SHP77 treated with DMSO at 0.1 percent for 48 hours (cell line): ENCODE measurements around the gene SOCS1.

ENCODE experiments used
- DNase-seq: peaks from one replicate; lab custom pipeline; 2025; lab: John Stamatoyannopoulos, UW

Gene SOCS1

DNA sequence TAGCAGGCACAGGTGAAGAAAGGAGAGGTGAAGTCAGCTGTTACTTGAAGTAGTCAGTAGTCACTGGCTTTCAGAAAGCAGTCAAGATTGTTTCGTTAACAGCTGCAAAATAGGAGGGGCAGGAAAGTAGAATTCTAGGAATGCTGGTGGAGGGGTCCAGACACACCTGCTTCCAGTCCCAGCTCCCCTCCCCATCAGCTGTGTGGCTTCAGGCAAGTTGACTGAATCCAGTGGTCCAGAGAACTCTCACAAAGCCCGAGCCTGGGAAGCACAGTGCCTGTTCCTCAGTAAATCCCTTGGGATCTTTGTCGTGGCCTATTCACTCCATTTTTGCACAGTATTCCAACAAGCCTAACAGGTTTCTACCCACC is 4.6 kb upstream of the SOCS1 start:
- DNase-seq = no peak

DNA sequence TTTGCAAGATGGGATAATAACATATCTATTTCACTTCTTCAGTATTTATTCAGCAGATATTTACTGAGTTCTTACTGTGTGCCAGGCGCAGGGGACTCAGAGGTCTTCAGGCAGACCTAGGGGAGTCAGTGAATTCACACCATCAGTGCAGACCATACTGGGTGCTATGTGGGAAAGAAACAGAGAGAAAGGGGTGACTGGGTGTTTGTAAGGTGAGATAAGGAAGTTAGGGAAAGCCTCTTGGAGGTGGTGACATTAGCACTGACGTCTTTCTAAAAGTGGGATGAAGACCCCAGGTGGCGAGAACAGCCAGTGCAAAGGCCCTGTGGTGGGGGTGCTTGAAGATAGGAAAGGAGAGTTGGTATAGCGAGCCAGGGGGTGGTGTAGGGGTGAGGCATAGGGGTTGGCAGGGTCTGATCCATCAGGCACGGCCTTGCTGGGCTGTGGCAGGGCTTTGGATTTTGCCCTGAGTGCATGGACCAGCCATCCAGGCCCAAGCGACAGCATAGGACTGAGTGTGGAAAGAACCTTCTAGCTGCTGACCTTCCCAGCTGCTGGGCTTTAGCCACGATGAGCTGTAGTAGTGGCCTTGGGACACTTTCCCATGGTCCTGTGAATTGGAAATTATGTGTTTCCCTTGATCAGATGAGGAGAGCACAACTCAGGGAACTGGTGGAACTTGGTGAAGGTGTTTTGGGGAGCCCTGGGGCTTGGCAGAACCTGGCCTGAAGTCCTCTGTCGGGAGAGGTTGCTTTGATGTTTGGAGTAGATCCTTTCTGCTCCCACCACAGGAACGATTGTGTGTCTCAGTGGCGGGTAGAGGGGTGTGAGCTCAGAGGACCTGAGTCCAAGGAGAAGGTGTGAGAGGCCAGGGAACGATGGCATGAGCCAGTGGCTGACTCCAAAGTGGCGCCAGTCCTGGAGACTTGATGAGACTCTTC is 3.9 kb upstream of the SOCS1 start:
- DNase-seq = no peak

DNA sequence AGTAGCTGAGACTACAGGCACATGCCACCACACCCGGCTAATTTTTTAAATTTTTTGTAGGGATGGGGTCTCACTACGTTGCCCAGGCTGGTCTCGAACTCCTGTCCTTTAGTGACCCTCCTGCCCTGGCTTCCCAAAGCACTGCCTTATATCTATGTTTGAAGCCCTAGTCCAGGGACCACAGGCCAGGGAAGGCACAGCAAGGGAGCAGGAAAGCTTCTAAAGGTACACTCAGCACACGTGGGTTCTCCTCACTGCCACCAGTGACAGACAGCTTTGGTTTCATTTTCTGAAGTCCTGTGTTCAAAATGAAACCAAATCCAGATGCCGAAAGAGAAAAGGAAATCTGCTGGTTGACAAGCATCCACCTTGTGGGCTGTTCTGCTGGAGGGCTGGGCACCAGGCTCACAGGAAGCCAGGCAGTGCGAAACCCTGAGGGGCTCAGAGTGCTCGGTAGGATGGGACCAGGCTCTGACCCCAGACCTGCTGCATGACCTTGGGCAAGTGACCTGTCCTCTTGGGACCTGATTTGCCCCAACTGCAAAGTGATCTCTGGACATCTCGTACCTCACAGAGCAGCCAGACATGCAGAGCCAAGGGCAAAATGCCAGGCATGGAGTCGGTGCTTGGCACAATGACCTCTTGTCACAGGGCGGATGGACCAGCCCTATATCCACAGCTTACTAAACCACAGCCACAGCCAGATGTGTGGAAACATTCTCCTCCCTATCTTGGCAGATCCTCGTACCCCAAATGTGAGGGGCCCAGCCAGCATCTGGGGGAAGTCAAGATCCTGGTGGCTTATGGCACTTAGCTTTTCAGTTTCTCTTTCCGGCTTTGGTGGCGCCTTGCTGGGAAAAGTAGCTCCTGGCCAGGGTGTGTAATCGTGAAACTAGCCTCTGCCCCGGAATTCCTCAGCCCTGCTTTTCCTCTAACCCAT is 2.8 kb upstream of the SOCS1 start:
- DNase-seq = no peak

DNA sequence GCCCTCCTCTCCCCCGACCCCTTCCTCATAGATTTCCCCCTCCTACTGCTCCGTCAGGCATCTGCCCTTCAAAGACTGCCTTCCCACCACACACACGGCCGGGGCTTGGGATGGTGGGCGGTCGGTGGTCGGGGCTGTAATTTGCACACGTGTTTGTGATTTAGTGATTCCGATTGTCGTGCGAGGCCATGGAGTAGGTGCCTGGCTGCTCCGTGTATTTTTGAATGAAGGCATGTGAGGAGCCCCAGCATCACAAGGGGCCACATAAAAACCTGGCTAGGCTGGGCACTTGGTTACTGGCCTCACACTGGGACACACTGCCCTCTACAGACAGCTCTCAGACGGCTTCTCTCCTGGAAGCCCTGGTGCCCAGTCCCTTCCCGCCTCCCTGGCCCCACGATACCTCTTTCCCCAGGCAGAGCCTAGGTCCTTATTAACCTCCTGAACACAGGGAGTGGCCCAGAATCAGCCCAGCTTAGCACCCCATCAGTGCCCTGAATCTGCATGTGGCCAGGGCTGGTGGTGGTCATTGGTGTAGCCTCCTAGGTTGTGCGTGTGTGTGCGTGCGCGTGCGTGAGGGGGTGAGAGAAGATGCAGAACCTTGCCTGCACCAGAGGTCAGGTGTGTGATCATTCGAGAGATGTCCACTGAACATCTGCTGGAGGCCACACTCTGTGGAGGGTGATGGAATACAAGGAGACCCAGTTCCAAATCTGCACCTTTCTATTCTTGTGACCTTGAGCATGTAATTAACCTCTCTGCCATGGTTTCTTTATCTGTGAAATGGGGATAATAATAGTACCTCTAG is 1.3 kb upstream of the SOCS1 start:
- DNase-seq = peak; percentile 73

DNA sequence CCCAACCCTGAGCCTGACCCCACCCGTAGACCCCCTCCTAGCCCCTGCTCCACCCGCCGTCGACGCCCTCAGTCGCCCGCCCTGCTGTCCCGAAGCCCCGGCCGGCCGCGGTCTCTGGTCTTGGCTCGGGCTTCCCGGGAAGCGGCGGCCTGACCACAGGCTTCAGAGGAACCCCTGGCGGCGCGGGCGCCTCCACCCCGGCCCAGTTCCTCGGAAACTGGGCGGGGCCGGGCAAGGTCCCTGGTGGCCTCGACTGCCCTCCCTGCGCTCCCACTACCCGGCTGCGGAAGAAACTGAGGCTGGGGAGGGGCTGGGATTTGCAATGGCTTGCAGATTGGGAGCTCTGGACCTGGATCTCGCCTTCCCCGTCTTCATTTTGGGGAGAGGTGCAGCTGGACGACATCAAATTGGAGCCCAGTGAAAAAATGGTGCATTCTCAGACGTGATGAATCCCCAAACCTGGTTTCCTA is 692 bp upstream of the SOCS1 start:
- DNase-seq = no peak

DNA sequence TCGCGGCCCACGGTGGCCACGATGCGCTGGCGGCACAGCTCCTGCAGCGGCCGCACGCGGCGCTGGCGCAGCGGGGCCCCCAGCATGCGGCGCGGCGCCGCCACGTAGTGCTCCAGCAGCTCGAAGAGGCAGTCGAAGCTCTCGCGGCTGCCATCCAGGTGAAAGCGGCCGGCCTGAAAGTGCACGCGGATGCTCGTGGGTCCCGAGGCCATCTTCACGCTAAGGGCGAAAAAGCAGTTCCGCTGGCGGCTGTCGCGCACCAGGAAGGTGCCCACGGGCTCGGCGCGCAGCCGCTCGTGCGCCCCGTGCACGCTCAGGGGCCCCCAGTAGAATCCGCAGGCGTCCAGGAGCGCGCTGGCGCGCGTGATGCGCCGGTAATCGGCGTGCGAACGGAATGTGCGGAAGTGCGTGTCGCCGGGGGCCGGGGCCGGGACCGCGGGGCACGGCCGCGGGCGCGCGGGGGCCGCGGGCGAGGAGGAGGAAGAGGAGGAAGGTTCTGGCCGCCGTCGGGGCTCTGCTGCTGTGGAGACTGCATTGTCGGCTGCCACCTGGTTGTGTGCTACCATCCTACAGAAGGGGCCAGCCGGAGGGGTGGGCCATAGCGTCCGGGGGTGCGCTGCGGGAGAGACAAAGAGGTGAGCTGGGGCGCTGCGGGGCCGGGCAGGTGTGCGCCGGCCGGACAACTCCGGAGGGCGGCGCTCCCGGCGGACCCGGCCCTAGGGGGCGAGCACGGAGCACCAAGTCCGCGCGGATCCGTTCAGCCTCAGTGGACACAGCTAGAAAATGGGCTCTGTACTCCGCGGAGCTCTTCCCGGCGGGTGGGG is 879 bp downstream of the SOCS1 start:
- no peak for DNase-seq

DNA sequence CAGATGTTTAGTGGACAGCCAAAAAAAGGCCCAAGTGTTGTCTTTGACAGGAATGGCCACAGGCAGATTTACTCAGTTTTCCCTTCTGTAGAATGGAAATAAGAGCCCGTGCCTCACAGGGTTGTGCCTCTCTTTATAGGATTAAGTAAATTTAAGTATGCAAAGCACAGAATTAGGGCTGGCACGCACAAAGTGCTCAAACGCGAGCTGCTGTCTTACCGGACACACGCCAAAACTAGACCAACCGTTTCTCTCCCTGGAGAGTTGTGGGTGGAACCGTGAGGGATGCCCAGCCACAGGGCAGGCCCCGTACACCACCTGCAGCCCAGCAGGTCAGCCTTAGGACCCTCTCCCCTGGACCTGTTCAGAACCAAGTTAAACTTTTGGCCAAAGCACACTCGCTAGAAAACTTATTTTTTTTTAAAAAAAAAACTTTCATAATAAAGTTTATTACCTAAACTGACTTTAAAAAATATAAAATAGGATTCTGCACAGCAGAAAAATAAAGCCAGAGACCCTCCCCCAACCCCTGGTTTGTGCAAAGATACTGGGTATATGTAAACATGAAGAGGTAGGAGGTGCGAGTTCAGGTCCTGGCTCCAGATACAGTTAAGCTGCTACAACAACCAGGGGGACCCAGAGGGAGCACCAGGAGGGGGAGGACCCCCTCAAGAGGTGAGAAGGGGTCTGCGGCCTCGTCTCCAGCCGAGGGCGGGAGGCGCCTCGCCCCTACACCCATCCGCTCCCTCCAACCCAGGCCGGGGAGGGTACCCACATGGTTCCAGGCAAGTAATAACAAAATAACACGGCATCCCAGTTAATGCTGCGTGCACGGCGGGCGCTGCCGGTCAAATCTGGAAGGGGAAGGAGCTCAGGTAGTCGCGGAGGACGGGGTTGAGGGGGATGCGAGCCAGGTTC is 1.8 kb downstream of the SOCS1 start:
- DNase-seq = no peak

DNA sequence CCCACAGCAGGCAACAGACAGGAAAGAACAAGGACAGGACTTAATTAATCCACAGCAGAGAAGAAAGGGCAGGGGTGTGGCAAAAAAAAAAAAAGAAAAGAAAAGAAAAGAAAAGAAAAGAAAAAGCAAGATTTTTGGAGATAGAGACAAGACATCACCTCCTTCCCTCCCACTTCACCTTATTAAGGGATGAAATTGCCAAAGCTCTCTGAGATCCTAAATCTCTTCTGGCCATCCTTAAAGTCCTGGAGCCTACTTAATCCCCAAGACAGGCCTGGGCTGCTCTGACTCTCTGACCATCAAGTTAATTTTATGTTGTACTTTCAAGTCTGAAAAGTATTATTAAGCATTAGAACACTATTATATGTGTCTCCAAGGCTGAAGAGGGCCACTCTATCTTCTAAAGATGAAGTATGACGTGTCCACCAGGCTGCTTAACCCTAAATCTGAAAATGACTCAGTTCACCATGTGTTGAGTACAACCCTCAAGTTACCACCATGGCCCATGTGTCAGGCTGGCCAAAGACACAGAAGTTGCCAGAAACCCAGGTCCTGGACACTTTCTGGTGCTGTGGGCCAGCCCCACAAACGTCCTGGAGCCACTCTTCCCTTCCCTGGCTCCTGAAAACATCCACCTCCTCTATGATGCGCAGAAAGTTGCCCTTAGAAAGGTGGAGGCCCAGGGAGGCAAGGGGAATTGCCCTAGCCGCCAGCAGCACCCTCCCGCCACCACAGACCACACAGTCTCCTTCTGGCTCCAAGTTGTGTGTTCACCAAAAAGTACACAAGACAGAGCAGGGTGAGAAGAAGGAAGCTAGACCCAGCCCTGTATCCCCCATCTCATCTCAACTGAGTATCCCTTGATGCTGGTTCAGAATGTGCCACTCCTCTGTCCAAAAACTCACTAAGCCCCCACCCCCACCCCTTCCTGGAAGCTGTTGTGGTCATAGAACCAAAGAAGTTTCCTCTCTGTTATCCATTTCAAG is 2.7 kb downstream of the SOCS1 start:
- DNase-seq = no peak

DNA sequence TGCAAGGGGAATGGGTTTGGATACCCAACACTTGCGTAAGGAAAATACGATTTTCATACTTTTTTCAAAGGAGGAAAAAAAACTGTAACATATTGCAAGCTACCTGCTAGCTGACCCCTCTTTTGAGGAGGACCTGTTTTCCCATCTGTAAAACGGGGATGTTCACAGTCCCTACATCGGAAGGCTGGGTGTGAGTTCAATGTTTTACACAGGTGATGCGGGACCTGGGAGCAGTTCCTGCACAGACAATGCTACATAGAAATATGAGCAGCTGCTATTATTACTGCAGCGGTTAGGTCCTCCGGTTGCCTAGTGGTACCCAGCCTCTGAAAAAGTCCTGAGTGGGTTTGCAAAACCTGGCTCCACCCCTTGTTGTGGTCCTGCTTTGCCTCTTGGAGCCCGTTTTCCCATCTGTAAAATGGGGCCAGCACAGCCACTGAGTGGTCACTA is 3.5 kb downstream of the SOCS1 start:
- no peak for DNase-seq

DNA sequence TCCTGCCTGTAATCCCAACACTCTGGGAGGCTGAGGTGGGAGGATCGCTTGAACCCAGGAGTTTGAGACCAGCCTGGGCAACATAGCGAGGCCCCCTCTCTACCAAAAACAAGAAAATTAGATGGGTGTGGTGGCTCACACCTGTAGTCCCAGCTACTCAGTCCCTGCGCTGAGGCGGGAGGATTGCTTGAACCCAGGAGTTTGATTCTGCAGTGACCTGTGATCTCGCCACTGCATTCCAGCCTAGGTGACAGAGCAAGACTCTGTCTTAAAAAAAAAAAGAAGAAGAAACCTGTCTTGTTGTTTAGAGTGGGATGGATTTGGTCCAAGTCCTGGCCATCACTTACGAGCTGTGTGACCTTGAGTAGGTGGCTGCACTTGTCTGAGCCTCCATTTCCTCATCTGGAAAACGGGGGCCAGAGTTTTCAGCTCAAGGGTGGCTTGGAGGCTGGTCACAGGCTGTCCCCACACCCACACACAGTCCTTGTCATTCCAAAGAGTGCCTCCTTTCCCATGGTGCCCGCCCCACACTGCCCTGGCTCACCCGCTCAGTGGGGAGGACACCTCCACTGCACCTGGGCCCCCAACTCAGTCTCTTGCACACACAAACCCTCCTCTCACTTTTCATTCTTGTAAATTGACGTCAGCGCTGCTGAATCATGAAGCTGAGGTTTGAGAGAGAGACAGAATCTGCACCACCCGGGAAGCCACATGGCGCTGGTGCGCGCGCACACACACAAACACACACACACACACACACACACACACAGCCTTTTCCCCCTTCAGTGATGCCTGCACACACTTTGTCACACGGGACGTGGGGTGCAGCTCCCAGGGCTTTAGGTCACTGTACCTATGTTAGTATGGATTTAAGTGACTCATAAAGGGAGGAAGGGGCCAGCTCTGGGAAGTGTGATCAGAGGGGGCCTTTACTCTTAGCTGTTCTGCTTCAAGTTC is 4.2 kb downstream of the SOCS1 start:
- no peak for DNase-seq

DNA sequence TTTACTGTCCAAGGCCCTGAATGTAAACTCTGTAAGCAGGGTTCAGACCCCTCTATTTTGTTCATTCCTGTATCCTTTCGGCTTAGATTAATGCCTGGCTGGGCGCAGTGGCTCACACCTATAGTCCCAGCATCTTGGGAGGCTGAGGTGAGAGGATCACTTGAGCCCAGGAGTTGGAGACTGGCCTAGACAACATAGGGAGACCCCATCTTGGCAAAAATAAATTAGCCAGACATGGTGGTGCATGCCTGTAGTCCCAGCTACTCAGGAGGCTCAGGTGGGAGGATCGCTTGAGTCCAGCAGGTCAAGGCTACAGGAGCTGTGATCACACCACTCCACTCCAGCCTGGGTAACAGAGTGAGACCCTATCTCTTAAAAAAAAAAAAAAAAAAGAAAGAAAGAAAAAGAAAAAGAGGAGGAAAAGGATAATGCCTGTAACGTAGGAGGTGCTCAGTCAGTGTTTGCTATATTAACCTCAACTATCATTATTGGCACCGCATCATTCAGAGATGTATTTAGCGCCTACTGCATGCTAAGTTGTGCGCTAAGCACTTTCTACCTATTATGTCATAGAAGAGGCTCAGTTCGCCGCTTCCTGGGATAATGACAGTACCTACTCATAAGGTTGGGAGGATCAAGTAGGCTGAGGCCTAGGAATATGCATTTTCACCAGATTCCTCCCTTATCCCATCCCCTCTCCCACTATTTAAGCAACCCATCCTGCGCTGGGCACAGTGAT is 5.0 kb downstream of the SOCS1 start:
- DNase-seq = no peak

DNA sequence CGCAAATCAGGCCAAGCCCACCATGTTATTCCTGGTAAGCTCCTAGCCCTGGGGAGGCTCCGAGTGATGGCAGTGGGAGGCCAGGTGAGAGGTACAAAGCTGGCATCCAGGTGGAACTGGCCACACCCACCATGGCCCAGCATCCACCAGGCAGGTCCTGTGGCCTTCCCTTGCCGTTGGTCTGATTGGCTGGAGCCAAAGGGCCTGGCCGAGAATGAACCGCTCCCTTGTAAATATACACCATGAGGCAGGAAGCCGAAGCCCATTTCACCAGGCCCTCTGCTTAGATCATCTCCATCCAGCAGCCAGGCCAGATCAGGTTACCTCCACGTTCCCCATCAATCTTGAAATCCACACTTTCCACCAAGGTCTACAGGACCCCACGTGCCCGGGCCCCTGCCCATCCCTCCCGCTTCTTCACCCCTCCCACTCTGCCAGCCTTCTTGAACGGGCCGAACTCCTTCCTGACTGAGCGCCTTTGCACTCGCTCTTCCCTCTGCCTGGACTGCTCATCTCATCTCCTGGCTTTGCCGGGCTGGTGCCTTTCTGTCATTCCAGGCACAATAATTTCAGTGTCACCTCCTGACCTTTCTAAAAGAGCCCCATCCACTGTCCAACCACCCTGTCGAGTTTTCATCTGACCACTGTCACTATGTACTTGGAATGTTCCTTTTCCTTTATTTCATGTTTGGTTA is 5.8 kb downstream of the SOCS1 start:
- no peak for DNase-seq

DNA sequence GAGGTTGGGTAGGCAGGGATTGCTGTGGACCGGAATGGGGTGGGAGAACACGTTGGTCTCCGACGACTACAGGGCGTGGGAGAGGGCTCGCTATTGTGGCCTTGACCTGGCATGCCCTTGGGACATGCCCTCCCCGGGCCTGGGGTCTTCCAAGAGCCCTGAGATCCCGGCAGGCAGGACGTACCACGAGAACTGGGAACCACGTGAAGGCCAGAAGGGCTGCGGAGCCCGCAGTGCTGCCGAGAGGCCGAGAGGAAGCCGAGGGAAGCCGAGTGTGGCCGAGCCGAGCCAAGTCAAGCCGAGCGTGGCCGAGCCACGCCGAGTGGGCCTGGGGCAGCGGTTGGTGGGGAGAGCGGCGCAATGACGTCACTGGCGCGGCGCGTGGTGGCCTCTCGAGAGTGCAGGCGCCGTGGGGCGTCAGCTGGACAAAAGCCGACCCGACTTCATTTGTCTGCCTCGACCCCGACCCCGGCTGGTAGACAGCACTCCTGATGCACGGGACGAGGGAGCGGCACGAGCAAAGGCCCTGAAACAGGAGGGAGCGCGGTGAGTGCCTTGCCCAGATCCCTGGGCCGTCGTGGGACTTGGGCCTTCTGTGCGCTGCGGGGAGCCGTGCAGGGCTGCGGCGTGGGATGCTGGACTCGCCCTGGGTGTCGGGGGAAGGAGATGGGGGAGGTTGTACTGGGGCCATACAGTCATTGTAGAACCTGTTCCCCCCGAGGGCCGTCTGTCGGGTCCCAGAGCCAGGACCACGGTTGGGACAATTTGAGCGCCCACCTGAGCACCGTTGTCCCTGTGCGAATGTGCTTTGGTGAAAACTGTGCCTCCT is 6.6 kb downstream of the SOCS1 start:
- DNase-seq = no peak

DNA sequence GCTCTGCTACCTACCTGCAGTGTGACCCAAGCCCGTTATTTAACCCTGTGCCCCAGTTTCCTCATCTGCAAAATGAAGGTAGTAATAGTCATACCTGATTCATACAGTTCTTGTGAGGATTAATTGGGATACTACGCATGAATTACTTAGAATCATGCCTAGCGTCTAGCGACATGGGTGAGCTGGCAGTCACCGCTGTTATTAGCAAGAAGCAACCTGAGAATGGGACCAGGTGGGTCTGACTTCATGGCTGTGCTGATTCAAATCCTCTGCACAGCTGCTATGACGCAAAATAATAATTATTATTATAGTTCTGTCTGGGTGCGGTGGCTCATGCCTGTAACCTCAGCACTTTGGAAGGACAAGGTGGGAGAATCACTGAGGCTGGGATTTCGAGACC is 7.9 kb downstream of the SOCS1 start:
- no peak for DNase-seq

DNA sequence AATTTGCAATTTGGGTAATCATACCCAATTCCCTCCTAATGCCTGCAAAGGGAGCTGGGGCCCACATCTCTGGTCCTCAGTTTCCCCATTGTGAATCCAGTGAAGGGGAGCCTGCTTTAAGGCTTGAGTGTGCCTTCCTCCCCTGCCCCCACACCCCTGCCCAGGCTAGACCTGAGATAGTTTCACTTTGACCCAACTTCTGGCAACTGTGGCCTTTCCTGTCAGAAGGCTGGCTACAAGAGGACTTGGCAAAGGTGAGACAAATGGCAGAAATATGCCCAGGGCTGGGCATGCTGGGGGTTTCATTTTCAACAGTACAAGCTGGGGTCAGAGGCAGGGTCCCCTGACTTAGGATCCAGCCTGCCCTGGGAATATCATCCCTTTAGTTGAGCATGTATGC is 10.0 kb downstream of the SOCS1 start:
- no peak for DNase-seq
